PC-3 (cell line): ENCODE data around the gene MLC1.

ENCODE experiments used
- EZH2 ChIP-seq: fragments of 300-600 bp; sonication (generic); IDR thresholded peaks from one replicate; pipeline ENCODE4 v1.6.1; 2017; ENCODE audit warnings: antibody characterized with exemption, mild to moderate bottlenecking, low read length; ENCODE audit not compliant: unreplicated experiment
- EZH2phosphoT487 ChIP-seq: fragments of 300-600 bp; sonication (generic); IDR thresholded peaks from 2 replicates; pipeline ENCODE4 v1.6.1; 2018; ENCODE audit warnings: mild to moderate bottlenecking, antibody characterized with exemption, low read length, borderline replicate concordance
- TF ChIP-seq, protein P1 (sequence below): fragments of 300-600 bp; sonication (generic); conservative IDR thresholded peaks from 2 replicates; pipeline ENCODE4 v1.5.1; 2017; ENCODE audit warnings: antibody characterized with exemption, low read depth, mild to moderate bottlenecking, low read length

DNA sequence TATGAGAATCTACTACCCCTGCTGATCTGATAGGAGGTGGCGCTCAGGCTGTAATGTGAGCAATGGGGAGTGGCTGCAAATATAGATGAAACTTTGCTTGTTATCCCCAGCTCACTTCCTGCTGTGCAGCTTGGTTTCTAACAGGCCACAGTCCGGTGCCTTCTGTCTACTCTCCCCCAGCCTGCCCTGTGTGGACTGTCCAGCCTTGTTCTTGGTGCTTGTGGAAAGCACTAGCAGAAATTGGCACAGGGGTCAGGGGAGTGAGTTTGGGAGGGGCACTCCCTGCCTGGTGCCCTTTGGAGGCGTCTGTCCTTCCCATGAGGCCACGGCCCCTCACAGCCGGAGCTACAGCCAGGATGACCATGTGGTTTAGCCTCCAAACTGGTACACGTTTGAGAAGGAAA, 18.9 kb upstream of the MLC1 start:
- no peak for TF ChIP-seq EZH2
- TF ChIP-seq, protein P1, sequence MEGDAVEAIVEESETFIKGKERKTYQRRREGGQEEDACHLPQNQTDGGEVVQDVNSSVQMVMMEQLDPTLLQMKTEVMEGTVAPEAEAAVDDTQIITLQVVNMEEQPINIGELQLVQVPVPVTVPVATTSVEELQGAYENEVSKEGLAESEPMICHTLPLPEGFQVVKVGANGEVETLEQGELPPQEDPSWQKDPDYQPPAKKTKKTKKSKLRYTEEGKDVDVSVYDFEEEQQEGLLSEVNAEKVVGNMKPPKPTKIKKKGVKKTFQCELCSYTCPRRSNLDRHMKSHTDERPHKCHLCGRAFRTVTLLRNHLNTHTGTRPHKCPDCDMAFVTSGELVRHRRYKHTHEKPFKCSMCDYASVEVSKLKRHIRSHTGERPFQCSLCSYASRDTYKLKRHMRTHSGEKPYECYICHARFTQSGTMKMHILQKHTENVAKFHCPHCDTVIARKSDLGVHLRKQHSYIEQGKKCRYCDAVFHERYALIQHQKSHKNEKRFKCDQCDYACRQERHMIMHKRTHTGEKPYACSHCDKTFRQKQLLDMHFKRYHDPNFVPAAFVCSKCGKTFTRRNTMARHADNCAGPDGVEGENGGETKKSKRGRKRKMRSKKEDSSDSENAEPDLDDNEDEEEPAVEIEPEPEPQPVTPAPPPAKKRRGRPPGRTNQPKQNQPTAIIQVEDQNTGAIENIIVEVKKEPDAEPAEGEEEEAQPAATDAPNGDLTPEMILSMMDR = no peak
- TF ChIP-seq EZH2phosphoT487 = no peak
